GM18861 (cell line): ENCODE measurements around the gene RAD50.

Experiments used
- ATAC-seq: cut with Tn5 transposase; IDR thresholded peaks from one replicate; pipeline ENCODE4 v1.9.1; 2021; ENCODE audit not compliant: unreplicated experiment

RAD50 gene

GRCh38 chr5:132659598-132660493, 103.1 kb downstream of the RAD50 start:
- no peak for ATAC-seq

DNA sequence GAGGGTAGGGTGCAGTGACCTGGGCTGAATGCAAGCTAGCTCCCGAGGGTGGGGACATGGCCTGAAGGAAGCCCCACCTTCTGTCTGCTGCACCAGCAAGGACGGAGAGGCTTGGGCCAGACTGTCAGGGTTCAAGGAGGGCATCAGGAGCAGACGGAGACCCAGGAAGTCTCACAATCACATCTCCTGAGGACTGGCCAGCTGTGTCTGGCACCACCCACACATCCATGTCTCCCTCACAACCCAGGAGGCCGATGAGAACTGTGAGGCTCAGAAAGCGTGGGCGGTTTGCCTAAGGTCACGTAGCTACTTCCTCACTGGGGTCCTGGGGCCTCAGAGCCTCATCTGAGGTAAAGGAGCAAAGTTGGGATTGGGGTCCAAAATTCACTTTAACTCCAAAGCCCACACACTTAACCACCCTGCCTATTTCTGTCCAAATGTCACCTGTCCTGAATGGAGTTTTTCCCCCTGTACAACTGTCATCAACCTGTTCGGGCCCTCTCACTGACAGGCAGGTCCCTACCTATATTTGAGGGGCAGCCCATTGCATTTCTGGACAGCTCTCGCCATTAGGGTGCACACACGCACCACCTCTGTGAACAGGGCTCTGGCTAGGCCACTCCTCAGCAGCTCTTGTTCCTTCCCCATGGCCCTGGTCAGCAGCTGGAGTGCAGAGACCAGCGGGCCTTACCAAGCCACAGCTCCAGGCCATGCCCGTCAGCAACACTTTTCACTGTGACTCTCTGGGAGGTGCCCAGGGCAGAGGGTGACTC, 104.6 kb downstream of the RAD50 start:
- no peak for ATAC-seq

DNA sequence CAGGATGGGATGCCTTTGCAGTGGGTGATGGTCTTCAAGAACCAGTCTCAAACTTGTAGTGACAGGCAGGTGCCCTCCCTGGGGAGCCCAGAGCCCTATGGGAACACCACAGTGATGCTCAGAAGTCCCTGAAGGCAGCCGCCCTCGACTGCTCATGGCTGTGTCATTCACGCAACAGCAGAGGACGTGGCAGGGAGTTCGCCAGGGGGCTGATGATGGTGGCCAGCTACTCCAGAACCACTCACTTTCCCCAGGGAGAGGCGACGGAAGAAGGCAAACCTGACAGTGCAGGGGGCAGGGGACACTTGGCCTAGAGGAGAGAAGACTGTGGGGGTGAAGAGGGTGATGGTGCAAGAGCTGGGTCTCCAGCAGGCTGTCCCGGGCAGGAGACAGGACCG, 105.2 kb downstream of the RAD50 start:
- no peak for ATAC-seq

- ATAC-seq = peak; percentile 55
These were observed 106.4 kb downstream of the RAD50 start for GRCh38 chr5:132662925-132663770.

DNA sequence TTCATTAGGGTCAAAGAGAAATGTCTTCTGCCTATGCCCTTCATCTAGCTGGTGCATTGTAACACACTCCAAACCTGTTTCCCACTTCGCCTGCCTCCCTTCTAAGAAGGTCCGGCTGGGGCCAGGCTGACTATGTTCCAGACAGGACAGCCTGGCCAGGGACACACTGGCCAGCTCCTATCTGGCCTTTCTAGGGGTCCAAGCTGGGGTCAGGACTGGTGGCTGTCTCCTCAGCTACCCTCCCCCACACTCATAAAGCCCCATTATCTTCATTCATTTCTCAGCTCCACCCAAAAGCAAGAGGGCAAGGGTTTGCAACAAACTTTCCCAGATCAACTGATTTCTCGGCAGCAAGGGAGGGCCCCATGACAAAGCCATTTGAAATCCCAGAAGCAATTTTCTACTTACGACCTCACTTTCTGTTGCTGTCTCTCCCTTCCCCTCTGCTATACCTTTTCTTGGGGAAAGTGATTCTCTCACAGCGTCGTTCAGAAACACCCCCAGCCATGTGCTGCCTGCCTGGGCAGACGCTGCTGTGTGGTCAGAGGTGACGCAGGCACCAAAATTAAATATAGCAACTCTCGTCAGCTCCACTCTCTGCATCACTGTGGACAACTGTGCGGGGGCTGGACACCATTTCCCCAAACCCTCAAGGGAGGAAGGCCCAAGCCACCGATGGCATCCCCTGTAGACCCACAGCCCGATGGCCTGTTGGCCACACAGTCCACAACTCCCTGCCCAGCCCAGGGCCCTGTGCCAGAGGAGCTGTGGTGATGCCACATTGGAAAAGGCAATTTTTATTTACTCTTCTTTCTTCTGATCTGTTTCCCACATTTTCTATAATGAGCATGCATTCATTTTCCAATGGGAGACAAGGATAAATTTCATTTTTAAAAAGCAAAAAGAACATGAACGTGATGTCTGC, 107.3 kb downstream of the RAD50 start:
- ATAC-seq = peak; percentile 43

DNA sequence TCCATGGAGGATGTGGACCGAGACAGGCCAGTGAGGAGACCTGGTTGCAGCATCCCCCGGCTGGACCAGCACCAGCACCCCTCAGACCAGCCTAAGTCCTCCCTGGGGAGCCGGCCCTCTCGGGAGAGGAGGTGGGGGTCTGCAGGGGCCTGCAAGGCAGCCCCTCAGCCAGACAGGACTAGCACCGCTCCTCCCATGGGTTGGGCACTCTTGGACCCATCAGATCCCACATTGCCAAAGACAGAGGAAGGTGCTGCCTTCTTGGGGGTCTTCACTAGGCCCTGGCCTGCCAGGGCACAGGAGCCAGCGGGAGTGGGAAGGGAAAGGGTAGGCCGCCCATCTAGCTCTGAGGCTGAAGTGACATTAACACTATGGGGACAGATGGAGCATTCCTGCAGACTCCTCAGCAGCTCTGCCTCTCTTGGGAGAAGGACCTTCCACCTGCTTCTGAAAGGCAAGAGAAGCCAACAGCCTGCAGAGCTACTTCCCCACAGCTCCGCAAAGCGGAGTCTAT, 108.0 kb downstream of the RAD50 start:
- no peak for ATAC-seq

DNA sequence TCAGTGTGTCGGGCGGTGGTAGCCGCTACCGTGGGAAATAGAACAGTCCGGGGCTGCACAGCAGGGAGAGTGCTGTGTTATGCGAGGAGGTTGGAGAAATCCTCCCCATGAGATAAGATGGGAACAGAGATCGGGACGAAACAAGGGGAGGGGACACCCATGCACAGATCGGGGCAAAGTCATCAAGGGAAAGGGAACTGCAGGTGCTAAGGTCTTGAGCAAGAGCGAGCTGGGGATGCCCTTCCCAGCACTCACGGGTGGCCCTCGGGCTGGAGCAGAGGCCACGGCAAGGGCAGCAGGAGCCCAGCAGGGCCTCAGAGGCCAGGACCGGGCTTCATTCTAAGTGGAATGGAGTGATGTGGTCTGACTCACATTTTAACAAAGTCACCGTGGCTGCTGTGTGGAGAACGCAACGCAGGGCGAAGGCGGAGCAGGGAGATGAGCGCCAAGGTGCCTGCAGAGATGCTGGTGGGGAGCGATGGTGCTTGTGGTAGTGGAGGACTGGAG, 108.8 kb downstream of the RAD50 start:
- ATAC-seq = no peak

GRCh38 chr5:132666310-132667123, 109.7 kb downstream of the RAD50 start:
- no peak for ATAC-seq

DNA sequence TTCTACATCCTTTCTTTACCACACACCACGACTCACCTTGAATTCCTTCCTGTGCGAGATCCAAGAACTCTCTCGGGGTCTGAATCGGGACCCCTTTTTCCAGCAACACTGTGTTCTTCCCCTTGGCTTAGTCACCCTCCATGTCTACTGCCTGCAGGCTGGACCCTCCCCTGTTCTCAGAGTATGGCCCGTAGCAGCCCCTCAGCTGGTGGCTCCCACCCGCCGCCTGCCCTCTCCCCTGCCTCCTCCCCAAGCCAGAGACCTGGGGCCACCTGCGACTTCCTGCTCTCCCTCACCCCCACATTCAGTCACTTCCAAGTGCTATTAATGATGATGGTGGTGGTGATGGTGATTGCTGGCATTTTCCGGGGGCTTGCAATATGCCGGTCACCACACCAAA, 110.5 kb downstream of the RAD50 start:
- no peak for ATAC-seq

- ATAC-seq = no peak
These were observed 111.3 kb downstream of the RAD50 start for GRCh38 chr5:132667761-132668705.

DNA sequence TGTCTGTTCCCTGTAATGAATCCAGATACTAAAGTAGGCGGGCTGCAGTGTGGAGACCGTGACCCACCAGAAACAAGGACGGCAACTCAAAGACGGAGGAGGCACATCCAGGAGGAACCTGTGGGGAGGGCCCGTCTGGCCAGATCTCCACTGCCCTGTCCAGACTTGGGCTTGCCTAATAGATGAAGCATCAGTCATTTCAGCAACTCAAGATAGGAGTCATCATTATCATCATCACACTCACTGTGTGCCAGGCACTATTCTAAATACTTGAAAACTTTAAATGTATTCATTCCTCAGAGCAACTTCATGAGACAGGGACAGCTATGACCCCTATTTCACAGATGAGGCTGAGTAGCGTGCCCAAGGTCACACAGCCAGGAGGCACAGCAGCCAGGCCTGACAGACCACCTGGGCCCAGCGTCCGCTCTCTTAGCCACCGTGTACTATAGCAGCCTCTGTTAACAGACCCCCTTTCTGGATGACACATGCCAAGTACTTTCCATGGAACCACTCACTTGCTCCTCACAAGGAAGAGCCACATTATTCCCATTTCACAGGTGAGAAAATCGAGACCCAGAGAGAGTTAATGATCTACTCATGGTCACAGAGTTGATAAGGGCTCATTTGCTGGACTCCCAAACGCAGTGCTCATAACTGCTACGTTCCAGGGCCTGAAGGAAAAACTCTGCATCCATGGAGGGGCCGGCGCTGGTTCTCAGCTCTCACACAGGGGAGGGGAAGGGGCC, 112.1 kb downstream of the RAD50 start:
- no peak for ATAC-seq

DNA sequence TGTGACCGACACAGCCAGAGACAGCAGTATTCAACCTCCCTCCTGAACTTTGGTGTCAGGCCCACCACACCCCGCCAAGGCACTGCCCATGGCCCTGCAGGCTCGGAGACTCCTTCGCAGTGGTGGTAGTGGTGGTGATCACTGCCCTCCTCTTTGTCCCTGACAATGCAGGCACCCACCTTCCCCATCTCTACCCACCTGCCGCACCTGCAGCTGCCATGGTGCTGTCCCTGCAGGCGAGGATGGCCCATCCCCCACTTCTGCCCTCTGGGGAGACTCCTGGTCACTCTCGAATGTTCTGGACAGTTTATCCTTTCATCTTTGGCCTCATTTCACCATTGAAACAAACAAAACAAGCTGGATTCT, 112.7 kb downstream of the RAD50 start:
- ATAC-seq = no peak

GRCh38 chr5:132669966-132670882, 113.4 kb downstream of the RAD50 start:
- no peak for ATAC-seq

DNA sequence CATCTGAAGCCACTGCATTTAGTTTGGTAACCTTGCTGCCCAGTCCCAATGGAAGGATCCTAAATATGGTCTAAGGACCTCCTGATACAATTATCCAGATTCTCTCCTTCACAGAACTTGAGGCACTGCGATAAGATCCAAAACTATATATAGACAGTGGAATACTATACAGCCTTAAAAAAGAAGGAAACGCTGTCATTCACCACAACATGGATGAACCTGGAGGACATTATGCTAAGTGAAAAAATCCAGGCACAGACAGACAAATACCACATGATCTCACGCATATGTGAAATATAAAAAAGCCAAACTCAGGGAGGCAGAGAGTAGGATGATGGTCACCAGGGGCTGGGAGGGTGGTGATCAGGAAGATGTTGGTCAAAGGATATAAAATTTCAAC, 114.2 kb downstream of the RAD50 start:
- ATAC-seq = no peak

DNA sequence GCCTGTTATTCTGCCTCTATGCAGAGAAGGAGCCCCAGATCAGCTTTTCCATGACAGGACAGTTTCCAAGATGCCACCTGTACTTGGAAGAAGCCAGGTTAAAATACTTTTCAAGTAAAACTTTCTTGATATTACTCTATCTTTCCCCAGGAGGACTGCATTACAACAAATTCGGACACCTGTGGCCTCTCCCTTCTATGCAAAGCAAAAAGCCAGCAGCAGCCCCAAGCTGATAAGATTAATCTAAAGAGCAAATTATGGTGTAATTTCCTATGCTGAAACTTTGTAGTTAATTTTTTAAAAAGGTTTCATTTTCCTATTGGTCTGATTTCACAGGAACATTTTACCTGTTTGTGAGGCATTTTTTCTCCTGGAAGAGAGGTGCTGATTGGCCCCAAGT, 116.7 kb downstream of the RAD50 start:
- no peak for ATAC-seq

DNA sequence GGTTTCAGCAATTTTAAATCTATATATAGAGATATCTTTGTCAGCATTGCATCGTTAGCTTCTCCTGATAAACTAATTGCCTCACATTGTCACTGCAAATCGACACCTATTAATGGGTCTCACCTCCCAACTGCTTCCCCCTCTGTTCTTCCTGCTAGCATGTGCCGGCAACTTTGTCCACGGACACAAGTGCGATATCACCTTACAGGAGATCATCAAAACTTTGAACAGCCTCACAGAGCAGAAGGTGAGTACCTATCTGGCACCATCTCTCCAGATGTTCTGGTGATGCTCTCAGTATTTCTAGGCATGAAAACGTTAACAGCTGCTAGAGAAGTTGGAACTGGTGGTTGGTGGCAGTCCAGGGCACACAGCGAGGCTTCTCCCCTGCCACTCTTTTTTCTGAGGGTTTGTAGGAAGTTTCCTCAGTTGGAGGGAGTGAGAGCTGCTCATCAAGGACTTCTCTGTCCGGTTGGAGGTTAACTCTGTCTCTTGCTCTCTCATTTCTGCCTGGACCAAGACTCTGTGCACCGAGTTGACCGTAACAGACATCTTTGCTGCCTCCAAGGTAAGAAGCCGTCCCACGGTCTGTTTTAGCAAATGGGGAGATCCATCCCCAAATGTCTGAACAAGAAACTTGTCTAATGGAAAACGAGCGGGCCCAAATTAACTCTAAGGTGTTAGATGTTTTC, 117.3 kb downstream of the RAD50 start, which contains the start of gene IL4:
Gene IL4, plus strand, starts transcription at position 51 of the 692 bp plus-strand sequence. Its CDS starts 62 bp downstream, at position 113.
- no peak for ATAC-seq
